ENCODE measurements around the gene TIFAB.
"Not testable (repeated sequence)": the region's sequence is repeated elsewhere in the genome, so short reads cannot be mapped to it uniquely, and the experiment has no call there.

TIFAB gene

GRCh38 chr5:135452321-135453030 is at the start of gene TIFAB:
Gene TIFAB, minus strand, starts transcription at chr5:135452351. Its CDS starts 2,412 bp downstream, at chr5:135449939.
- no peak for DNase-seq

DNA sequence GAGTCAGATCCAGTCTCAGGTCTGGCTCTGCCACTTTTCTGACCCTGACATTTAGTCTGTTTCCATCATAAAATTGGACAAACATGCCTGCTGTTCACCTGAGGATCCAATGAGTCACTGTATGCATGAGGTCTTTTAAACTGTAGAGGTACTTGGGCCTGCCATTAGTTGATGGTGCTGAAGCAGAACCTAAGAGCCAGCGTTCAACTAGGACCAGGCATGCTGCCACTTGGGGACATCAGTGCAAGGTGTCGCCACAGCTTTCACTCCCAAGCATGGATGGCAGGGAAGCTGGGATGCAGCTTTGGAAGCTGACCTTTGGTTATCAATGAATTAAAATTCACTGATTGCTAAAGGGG is 46.5 kb upstream of the TIFAB start:
- no peak for DNase-seq

DNA sequence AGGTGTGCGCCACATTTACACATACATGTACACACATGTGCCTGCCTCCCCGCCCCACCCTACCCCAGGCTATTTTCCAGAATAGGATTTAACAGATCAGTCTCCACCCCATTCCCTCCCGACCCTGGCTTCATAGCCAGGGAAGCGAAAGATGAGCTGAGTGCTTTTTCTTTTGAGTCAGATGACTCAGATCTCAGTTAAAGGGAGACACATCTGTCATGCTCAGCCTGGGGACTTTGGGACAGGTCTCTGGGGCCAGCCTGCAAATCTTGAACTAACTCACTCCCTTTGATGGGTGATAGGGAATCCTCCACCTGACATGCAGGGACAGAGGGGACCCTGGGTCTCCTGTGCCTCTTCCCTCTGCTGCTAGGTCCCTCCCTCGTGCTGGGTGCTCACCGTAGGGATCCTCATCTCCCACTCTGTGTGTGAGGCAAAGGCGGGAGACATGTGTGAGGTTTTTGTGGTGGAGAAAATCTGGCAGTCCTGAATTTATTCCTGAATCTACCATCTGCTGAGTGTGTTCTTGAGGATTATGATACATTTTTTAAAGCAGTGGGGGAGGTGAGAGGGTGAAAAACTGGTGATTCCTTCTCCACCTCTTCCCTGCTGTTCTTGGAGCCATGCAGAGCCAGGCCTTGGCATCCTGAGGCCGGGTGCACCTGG is 46.0 kb upstream of the TIFAB start:
- DNase-seq: no peak

DNA sequence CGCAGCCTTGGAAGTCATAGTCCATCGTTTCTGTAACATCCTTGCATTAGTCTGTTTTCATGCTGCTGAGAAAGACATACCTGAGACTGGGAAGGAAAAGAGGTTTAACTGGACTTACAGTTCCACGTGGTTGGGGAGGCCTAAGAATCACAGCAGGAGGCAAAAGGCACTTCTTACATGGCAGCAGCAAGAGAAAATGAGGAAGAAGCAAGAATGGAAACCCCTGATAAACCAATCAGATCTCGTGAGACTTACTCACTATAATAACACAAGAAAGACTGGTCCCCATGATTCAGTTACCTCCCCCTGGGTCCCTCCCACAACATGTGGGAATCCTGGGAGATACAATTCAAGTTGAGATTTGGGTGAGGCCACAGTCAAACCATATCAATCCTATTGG is 43.4 kb upstream of the TIFAB start:
- DNase-seq: not testable (repeated sequence)

DNA sequence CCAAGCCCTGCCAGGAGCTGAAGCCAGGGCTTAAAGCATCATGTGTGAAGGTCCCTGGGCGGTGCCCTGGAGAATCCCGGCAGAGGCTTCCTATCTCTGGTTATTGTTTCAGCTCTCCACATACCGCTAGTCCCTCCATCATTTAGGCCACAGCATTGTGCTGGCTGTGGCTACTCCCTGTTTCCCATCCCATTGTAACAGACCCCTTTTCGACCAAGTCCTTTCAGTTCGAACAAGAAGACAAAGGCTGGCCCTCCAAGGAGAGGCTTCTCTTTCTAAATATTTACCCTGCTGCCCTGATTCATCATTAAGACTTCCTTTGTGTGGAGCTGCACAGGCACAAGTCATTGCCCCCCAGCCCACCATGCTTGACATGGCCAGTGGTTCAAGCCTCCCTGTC is 42.0 kb upstream of the TIFAB start:
- DNase-seq: no peak

- no peak for DNase-seq
Measured at GRCh38 chr5:135493406-135494180, 41.4 kb upstream of the TIFAB start.

DNA sequence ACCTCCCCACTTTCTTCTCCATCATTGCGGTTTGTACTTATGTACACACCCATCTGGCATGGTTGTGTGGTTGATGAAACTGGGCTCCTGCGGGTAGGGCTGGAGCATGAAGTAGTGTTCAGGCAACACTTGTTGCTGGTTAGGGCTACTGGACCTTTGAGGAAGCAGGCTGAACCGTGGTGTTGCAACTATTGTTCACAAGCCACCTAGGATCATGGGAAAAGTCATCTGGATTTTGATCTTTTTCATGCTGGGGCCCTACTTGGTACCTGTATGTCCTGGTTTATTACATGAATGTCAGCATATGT is 40.1 kb upstream of the TIFAB start:
- DNase-seq: no peak

DNA sequence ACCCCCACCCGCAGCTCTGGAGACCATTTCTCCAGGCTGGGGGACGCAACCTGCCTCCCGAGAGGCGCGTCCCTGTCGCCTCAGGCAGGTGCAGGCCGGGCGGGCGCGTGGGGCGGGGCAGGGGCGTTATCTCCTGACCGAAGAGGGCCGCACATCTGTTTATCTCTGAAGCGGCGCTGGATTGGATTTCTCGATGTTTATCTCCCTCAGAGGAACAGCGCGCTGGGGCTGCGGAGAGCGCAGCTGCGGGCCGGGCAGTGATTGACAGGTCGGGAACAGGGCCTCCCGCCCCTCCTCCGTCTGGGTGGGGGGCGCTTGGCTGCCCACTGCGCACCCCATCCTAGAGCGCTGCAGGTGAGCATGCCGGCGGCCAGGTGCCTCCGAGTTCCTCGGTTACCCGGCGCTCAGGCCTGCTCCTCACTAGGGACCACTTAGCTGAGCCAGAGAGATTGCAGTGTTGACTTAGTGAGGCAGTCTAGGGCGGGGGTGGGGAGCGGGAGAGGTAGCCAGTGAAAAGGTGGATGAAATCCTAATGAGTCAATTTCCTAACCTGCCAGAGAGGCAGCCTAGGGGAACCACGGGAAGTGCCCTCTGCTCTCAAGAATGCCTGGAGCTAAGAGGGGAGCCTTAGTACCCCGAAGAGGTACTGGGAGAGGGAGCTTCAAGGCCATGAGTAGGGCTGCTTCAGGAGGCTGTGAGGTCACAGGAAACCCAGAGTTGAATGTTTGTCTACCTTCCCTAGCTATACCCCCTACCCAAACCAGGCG is 39.6 kb upstream of the TIFAB start:
- no peak for DNase-seq

- DNase-seq: no peak
Measured at GRCh38 chr5:135491038-135491551, 38.9 kb upstream of the TIFAB start.

- DNase-seq: no peak
Measured at GRCh38 chr5:135490245-135491037, 38.3 kb upstream of the TIFAB start.

DNA sequence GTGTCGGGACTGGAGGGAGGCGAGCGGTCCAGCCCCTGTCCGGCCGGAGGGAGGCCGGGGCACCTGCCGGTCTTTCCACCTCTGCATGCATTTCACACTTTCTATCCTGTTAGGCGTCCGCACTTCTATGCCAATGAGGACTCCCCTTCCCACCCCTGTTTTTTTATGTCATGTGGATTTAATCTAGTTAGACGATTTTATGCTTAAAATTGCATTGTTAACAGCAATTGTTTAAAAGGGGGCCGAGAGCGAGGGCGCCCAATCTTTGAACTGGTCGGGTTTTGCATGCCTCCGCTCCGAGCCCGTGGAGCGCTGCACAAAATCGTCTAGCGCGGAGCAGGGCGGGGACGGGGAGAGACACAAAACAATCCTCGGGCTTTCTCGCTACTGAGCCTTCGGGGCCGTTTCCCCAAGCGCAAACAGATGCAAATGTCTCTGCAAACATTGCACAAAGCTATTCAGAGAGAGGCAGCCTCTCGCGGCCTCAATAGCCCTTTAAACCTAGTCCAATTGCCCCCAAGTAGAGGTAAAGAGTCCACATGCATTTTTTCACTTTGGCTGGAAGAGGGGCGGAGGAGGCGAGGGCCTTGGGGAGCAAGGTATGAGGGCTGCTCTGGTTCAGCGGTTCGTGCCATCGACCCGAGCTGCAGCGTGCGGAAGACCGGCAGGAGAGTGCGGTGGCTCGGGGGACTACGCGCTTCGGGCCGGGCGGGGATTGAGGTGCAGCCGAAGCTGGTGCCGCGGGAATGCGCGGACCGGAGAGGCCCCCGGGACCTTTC is 37.5 kb upstream of the TIFAB start:
- DNase-seq: no peak

DNA sequence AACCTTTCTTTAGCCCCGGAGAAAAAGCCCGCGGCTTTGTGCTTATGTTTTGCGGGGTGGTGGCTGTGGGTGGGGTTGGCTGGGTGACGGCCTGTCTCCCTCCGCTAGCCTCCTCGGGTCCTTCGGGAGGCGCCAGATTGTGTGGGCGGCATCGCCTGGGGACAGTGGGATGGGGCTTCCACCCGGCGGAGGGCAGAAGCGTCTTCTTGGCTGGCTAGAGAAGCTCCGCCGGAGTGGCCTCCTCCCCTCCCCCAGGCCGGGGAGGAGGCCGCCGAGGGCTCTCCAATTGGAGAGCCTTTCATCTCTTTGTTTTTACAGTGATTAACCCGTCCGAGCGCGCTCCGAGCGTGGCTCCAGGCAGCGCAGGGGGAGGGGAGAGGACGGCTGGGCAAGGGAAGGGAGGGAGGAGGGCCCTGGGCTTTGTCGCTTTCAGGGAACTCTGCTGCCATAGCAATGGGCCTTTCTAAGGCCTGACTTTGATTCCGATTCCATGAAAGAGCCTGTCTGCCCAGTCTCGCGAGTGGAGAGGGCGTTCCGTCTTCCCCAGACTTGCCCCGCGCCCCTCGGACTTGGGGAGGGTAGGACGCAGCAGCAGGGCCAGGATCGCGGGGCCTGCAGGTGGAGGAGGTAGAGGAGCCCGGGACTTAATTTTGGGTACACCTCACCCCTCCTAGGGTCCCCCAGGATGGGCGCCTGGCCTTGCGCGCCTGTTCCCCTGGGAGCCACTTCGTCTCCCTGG is 36.7 kb upstream of the TIFAB start:
- no peak for DNase-seq

- no peak for DNase-seq
Measured at GRCh38 chr5:135487839-135488514, 35.8 kb upstream of the TIFAB start.

- DNase-seq: no peak
Measured at GRCh38 chr5:135487037-135487395, 34.9 kb upstream of the TIFAB start.

DNA sequence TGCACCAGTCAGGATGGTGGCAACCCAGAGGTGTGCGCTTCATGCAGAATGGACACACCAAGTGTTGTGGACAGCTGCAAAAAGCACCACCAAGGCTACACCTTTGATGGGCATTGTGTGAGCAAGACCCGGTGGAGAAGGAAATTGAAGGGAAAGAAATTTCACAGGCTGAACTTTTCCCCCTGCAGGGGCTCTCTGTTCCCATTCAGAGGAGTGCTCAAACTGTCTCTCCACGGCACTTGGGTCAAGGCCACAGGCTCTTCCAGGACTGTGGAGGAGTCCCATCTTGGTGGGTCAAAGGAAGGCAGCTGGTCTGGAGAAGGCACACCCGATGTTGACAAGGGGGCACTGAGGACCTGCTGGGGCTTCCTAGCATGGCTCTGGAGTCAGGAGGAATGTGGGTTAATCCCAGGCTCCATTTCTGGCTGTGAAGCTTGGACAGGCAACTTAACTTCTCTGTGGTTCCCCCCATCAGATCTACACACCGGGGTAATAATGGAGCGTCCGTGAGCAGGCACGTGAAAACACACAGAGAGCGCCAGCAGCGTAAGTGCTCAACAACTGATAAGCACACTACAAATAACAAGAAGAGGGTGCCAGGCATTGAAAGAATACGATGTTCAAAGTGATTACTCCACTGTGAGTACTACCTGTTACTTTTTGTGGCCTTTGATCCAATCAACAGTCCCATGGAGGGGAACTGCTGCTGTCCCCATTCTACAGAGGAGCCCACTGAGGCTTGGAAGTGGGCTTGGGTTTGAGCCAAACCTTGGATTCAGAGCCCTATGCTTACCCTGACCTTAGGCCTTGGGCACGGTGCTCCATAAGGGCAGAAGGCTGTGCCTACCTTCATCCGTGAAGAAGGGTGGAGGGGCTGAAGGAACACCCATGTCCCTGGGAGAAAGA is 34.2 kb upstream of the TIFAB start:
- DNase-seq: no peak

- no peak for DNase-seq
Measured at GRCh38 chr5:135484674-135485086, 32.5 kb upstream of the TIFAB start.

DNA sequence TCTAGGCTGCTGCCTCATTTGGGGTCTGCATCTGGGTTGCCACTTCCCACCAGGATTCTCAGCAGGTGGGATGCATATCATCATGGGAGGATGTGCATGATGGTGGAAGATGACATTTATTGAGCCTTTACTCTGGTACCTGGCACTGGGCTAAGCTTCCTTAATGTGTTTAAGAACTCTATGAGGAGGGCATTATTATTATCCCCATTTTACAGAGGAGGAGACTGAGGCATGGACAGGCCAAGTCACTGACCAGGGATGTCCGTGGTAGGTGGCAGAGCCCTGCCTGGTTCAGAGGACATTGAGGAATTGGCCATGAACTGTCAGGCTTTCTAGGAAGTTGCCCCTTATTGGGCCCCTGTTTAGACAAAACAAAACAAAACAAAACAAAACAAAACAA is 31.1 kb upstream of the TIFAB start:
- no peak for DNase-seq

- no peak for DNase-seq
Measured at GRCh38 chr5:135482381-135482933, 30.3 kb upstream of the TIFAB start.

- DNase-seq: no peak
Measured at GRCh38 chr5:135481909-135482311, 29.8 kb upstream of the TIFAB start.
